Calu3 (cell line): ENCODE measurements around the gene AHCYL1. TPM values are rescaled to one million over a fixed set of nuclear protein-coding genes. Genes with fewer than 3 reads are reported as not detected.

Experiments
- BruUV-seq: library from RNA; stranded (reverse); fragments of 400-500 nt; replicated peaks from 2 replicates; lab custom pipeline; 2021; lab: Mats Ljungman, UMichigan
- CTCF ChIA-PET: fragments of 300-600 bp; sonication (Branson Sonifier 250); formaldehyde crosslinking; loops from one replicate; lab custom pipeline; 2022; ENCODE audit warnings: antibody characterized with exemption; lab: Charles Lee
- DNase-seq: peaks from one replicate; pipeline ENCODE4 v3.0.0; 2022
- H3K27ac Mint-ChIP-seq: one replicate; pipeline ENCODE4 v1.8.0; 2022; ENCODE audit warnings: mixed read lengths; ENCODE audit not compliant: unreplicated experiment
- H3K27me3 Mint-ChIP-seq: one replicate; pipeline ENCODE4 v1.8.0; 2022; ENCODE audit warnings: mixed read lengths; ENCODE audit not compliant: unreplicated experiment
- H3K36me3 Mint-ChIP-seq: one replicate; pipeline ENCODE4 v1.8.0; 2022; ENCODE audit warnings: mild to moderate bottlenecking, moderate library complexity, mixed read lengths; ENCODE audit not compliant: insufficient read depth, unreplicated experiment
- H3K4me1 Mint-ChIP-seq: one replicate; pipeline ENCODE4 v1.8.0; 2022; ENCODE audit warnings: mild to moderate bottlenecking, low read depth, mixed read lengths; ENCODE audit not compliant: unreplicated experiment
- H3K4me3 Mint-ChIP-seq: one replicate; pipeline ENCODE4 v1.8.0; 2022; ENCODE audit warnings: mild to moderate bottlenecking, low read depth, moderate library complexity, mixed read lengths; ENCODE audit not compliant: unreplicated experiment
- H3K9me3 Mint-ChIP-seq: one replicate; pipeline ENCODE4 v1.8.0; 2022; ENCODE audit warnings: low read depth, mixed read lengths; ENCODE audit not compliant: unreplicated experiment
- CTCF ChIP-seq: fragments of 200-600 bp; IDR thresholded peaks from one replicate; pipeline ENCODE4 v1.8.0; 2022; ENCODE audit warnings: antibody characterized with exemption; ENCODE audit not compliant: unreplicated experiment
- intact Hi-C: fragments of 100-400 bp; cut with micrococcal nuclease; formaldehyde crosslinking; loops from one replicate; pipeline ENCODE4 v1.10.0; 2022; ENCODE audit not compliant: unreplicated experiment
- total RNA-seq: library from RNA; stranded (reverse); gene quantifications from 2 replicates; pipeline ENCODE4 v1.2.3, GENCODE V29; 2022

The AHCYL1 gene
- total RNA-seq, 1 experiment from 2014 or later: 56.5 TPM

GRCh38 chr1:109942434-109942833 lies 42.1 kb upstream of the AHCYL1 start:
- no peaks in the 10 kb centered on the region for H3K36me3 Mint-ChIP-seq
- no peak overlapping the region for H3K4me3 Mint-ChIP-seq
- peaks cover 3% of the 10 kb centered on the region for H3K9me3 Mint-ChIP-seq
- H3K27me3 Mint-ChIP-seq: no peaks in the 10 kb centered on the region
- H3K27ac Mint-ChIP-seq: no peak overlapping the region
- no TSS peak for BruUV-seq
- intact Hi-C loops: no loop called here
- no peak for TF ChIP-seq CTCF
- CTCF ChIA-PET: no interaction called here
- peaks cover 16% of the 10 kb centered on the region for H3K4me1 Mint-ChIP-seq
- DNase-seq: no peak

GRCh38 chr1:109944541-109944940 lies 40.0 kb upstream of the AHCYL1 start:
- DNase-seq: no peak
- no peaks in the 10 kb centered on the region for H3K27me3 Mint-ChIP-seq
- CTCF ChIA-PET: no interaction called here
- H3K4me1 Mint-ChIP-seq: peaks cover 24% of the 10 kb centered on the region
- BruUV-seq: no TSS peak
- H3K27ac Mint-ChIP-seq: no peak overlapping the region
- peaks cover 7% of the 10 kb centered on the region for H3K36me3 Mint-ChIP-seq
- no peak for TF ChIP-seq CTCF
- intact Hi-C loops: no loop called here
- no peak overlapping the region for H3K4me3 Mint-ChIP-seq
- H3K9me3 Mint-ChIP-seq: peaks cover 3% of the 10 kb centered on the region

- no peaks in the 10 kb centered on the region for H3K27me3 Mint-ChIP-seq
- no TSS peak for BruUV-seq
- intact Hi-C loops: no loop called here
- H3K4me3 Mint-ChIP-seq: no peak overlapping the region
- H3K4me1 Mint-ChIP-seq: peaks cover 24% of the 10 kb centered on the region
- CTCF ChIA-PET: no interaction called here
- DNase-seq: no peak
- H3K9me3 Mint-ChIP-seq: peaks cover 3% of the 10 kb centered on the region
- no peak for TF ChIP-seq CTCF
- H3K27ac Mint-ChIP-seq: no peak overlapping the region
- peaks cover 7% of the 10 kb centered on the region for H3K36me3 Mint-ChIP-seq
Measured at GRCh38 chr1:109946511-109946910, 38.1 kb upstream of the AHCYL1 start.

- H3K9me3 Mint-ChIP-seq: peaks cover 3% of the 10 kb centered on the region
- intact Hi-C loops: no loop called here
- peaks cover 24% of the 10 kb centered on the region for H3K4me1 Mint-ChIP-seq
- H3K36me3 Mint-ChIP-seq: peaks cover 7% of the 10 kb centered on the region
- H3K4me3 Mint-ChIP-seq: peak overlapping the region; percentile 41
- CTCF ChIA-PET: interaction anchor here (1.9 kb wide), 1 partner anchor 12 kb away, joined by 7 read pairs; no protein-coding TSS in a partner anchor
- DNase-seq: peak; percentile 30
- H3K27me3 Mint-ChIP-seq: no peaks in the 10 kb centered on the region
- H3K27ac Mint-ChIP-seq: peak overlapping the region; percentile 92
- BruUV-seq: no TSS peak
- no peak for TF ChIP-seq CTCF
Measured at GRCh38 chr1:109947582-109948284, 36.8 kb upstream of the AHCYL1 start.
